ENCODE data around the gene TNPO2. TPM values are rescaled to one million over a fixed set of nuclear protein-coding genes. Genes with fewer than 3 reads are reported as not detected.
A peak's percentile ranks its signal among the peaks of the same experiment; 100 is the strongest.

TNPO2 gene
- polyA plus RNA-seq, 3 donors: 0.28 to 45.2 (median 0.52) TPM

- H3K27ac ChIP-seq (ENCODE audit: low read depth in 1 of 2, low read length in 2 of 2): peak overlapping the region; percentile 19 to 51
- H3K4me1 Mint-ChIP-seq: peaks cover 38% of the 10 kb centered on the region
Observed at GRCh38 chr19:12723381-12723640, 421 bp downstream of the TNPO2 start.

More at GRCh38 chr19:12723381-12723640, 421 bp downstream of the TNPO2 start:
- Mint-ChIP-seq H3K27ac (peak overlapping the region; percentile 40 to 92 (median 81)), H3K9me3 (peaks cover 0 to 2% (median 0%) of the 10 kb centered on the region in 7 donors), H3K27me3 (ENCODE audit: low read depth in 3 of 3) (peaks cover 0 to 3% (median 0%) of the 10 kb centered on the region in 3 donors), H3K4me3 (peak overlapping the region; percentile 85 to 95), H3K36me3 (peaks cover 14 to 25% of the 10 kb centered on the region in 2 donors)
- 2% methylated on average over 6 of the region's 7 CpGs for WGBS (ENCODE audit: insufficient coverage)
- no peak for DNase-seq
- H3K4me1 ChIP-seq (ENCODE audit: control insufficient read depth in 1 of 2, insufficient read depth in 2 of 2, low read length in 2 of 2): peaks cover 34 to 39% of the 10 kb centered on the region in 2 donors
- intact Hi-C loops (cut with micrococcal nuclease): loop anchor here in 1 of 2 donors (2.0 kb wide), 1 partner anchor 13 kb away; the partner anchor contains the start of gene GET3
- no peak for TF ChIP-seq CTCF (IDR thresholded peaks at IDR 0.05)
- peaks cover 43% of the 10 kb centered on the region for H3K79me2 ChIP-seq (ENCODE audit: insufficient read depth, low read length)
- H3K36me3 ChIP-seq (replicated peaks in 1 of 2; ENCODE audit: control insufficient read depth in 1 of 2, insufficient read depth in 2 of 2, low read length in 2 of 2): peaks cover 14 to 18% of the 10 kb centered on the region in 2 donors
- H3K27me3 ChIP-seq (ENCODE audit: control insufficient read depth in 2 of 2, insufficient read depth in 2 of 2, low read length in 2 of 2): no peaks in the 10 kb centered on the region
- no peaks in the 10 kb centered on the region for H4K20me1 ChIP-seq (ENCODE audit: insufficient read depth, low read length)
- peak overlapping the region; percentile 87 for H3K4me2 ChIP-seq (replicated peaks; ENCODE audit: extremely low read depth, low read length, poor library complexity, severe bottlenecking)
- no peaks in the 10 kb centered on the region for H3K9me3 ChIP-seq (replicated peaks in 1 of 2; ENCODE audit: control insufficient read depth in 1 of 2, insufficient read depth in 1 of 2, low read length in 2 of 2)
- H3K4me3 ChIP-seq (replicated peaks in 1 of 3; ENCODE audit: low read depth in 2 of 3, low read length in 3 of 3): peak overlapping the region; percentile 49 to 79 (median 62)
- H3K9ac ChIP-seq (ENCODE audit: insufficient read depth, low read length, poor library complexity, severe bottlenecking): peak overlapping the region; percentile 53
- H2AFZ ChIP-seq (ENCODE audit: insufficient read depth, low read depth, low read length, poor library complexity, severe bottlenecking): peak overlapping the region; percentile 95
